Thyroid gland (tissue), 4 donors: ENCODE data around the gene TBC1D3C.
"Not testable (repeated sequence)": the region's sequence is repeated elsewhere in the genome, so short reads cannot be mapped to it uniquely, and the experiment has no call there.

Experiments
- CTCF ChIP-seq, 6 experiments: fragments of 200-600 bp in 3 of 6; fragments of 450-650 bp in 3 of 6; sonication (generic) in 3 of 6; IDR thresholded peaks; one replicate each; pipeline ENCODE4 v1.5.1; 2016 to 2019; ENCODE audit warnings: antibody characterized with exemption in 6 of 6, mild to moderate bottlenecking in 2 of 6, inconsistent platforms in 1 of 6, moderate library complexity in 1 of 6
- POLR2A ChIP-seq, 2 donors: fragments of 450-650 bp; IDR thresholded peaks; one replicate each; pipeline ENCODE4 v1.6.1; 2017; ENCODE audit warnings: antibody characterized with exemption in 2 of 2, mild to moderate bottlenecking in 2 of 2, moderate library complexity in 1 of 2

- TF ChIP-seq POLR2A, CTCF (IDR thresholded peaks at IDR 0.05): not testable (repeated sequence)
These were observed 18.9 kb upstream of the TBC1D3C start for GRCh38 chr17:38087344-38087743.
